RWPE2 (cell line): Measurements from ENCODE around the gene CCDC169.

Experiments used
- ATAC-seq: fragments of 200-7000 bp; cut with Tn5 transposase; 3 replicates; pipeline ENCODE4 v1.9.1; 2021; ENCODE audit warnings: low read depth
- DNase-seq: peaks from one replicate; pipeline ENCODE4 v3.0.0-alpha.2; 2020; ENCODE audit warnings: low spot score
- H3K27ac ChIP-seq: fragments of 450-650 bp; 2 replicates; pipeline ENCODE4 v1.5.1; 2017; ENCODE audit warnings: mild to moderate bottlenecking; ENCODE audit not compliant: poor library complexity, severe bottlenecking
- H3K27me3 ChIP-seq: fragments of 250-450 bp; sonication (Bioruptor Pico); 2 replicates; pipeline ENCODE4 v1.5.1; 2021; ENCODE audit warnings: mild to moderate bottlenecking, moderate library complexity; ENCODE audit not compliant: insufficient read depth, poor library complexity, severe bottlenecking
- H3K36me3 ChIP-seq: fragments of 250-450 bp; sonication (Bioruptor Pico); 2 replicates; pipeline ENCODE4 v1.5.1; 2020; ENCODE audit warnings: low read depth, mild to moderate bottlenecking, moderate library complexity
- H3K4me1 ChIP-seq: fragments of 250-450 bp; sonication (Bioruptor Pico); 2 replicates; pipeline ENCODE4 v1.5.1; 2021; ENCODE audit warnings: mild to moderate bottlenecking, moderate library complexity; ENCODE audit not compliant: insufficient read depth, poor library complexity, severe bottlenecking
- H3K4me3 ChIP-seq: fragments of 250-450 bp; sonication (Bioruptor Pico); 2 replicates; pipeline ENCODE4 v1.5.1; 2021; ENCODE audit warnings: mild to moderate bottlenecking, moderate library complexity; ENCODE audit not compliant: severe bottlenecking
- H3K9me3 ChIP-seq: fragments of 250-450 bp; sonication (Bioruptor Pico); 2 replicates; pipeline ENCODE4 v1.5.1; 2021; ENCODE audit warnings: mild to moderate bottlenecking, moderate library complexity; ENCODE audit not compliant: severe bottlenecking
- CTCF ChIP-seq: fragments of 450-650 bp; IDR thresholded peaks from one replicate; pipeline ENCODE4 v1.5.1; 2017; ENCODE audit warnings: mild to moderate bottlenecking, moderate library complexity; ENCODE audit not compliant: poor library complexity, severe bottlenecking

The CCDC169 gene

GRCh38 chr13:36219883-36220282 is 77.7 kb downstream of the CCDC169 start:
- DNase-seq (no peak), ATAC-seq (no peak)
- Histone ChIP-seq H3K27ac (no peak overlapping the region), H3K4me1 (no peaks in the 10 kb centered on the region), H3K4me3 (no peak overlapping the region), H3K9me3 (no peaks in the 10 kb centered on the region), H3K27me3 (no peaks in the 10 kb centered on the region), H3K36me3 (no peaks in the 10 kb centered on the region)
- no peak for TF ChIP-seq CTCF

- Histone ChIP-seq H3K36me3 (no peaks in the 10 kb centered on the region), H3K27ac (no peak overlapping the region), H3K4me1 (no peaks in the 10 kb centered on the region), H3K4me3 (no peak overlapping the region), H3K9me3 (no peaks in the 10 kb centered on the region), H3K27me3 (no peaks in the 10 kb centered on the region)
- no peak for TF ChIP-seq CTCF
- DNase-seq (no peak), ATAC-seq (no peak)
Observed at GRCh38 chr13:36217456-36217855, 80.2 kb downstream of the CCDC169 start.

- Histone ChIP-seq H3K4me3 (no peak within 1 kb of the TSS), H3K27me3 (no peaks in the 10 kb centered on the region), H3K27ac (no peak within 1 kb of the TSS), H3K4me1 (no peaks in the 10 kb centered on the region), H3K36me3 (no peaks in the 10 kb centered on the region), H3K9me3 (no peaks in the 10 kb centered on the region)
- DNase-seq (no peak), ATAC-seq (no peak)
- no peak for TF ChIP-seq CTCF
Observed at GRCh38 chr13:36214163-36214921, 83.3 kb downstream of the CCDC169 start, which contains the start of gene SOHLH2. SOHLH2 (minus strand) TSS chr13:36214556; CDS start chr13:36214526, 30 bp downstream.

- Histone ChIP-seq H3K27ac (no peak overlapping the region), H3K9me3 (no peaks in the 10 kb centered on the region), H3K4me3 (no peak overlapping the region), H3K4me1 (no peaks in the 10 kb centered on the region), H3K36me3 (no peaks in the 10 kb centered on the region), H3K27me3 (no peaks in the 10 kb centered on the region)
- no peak for DNase-seq
- ATAC-seq, result no peak
- TF ChIP-seq CTCF, result no peak
Observed at GRCh38 chr13:36212789-36213188, 84.8 kb downstream of the CCDC169 start.

GRCh38 chr13:36211567-36211966 is 86.0 kb downstream of the CCDC169 start:
- no peaks in the 10 kb centered on the region for H3K9me3 ChIP-seq
- H3K27ac ChIP-seq, result no peak overlapping the region
- DNase-seq, result no peak

More at GRCh38 chr13:36211567-36211966, 86.0 kb downstream of the CCDC169 start:
- no peak for ATAC-seq
- H3K27me3 ChIP-seq, result no peaks in the 10 kb centered on the region
- no peaks in the 10 kb centered on the region for H3K36me3 ChIP-seq
- no peak for TF ChIP-seq CTCF
- no peak overlapping the region for H3K4me3 ChIP-seq
- H3K4me1 ChIP-seq, result no peaks in the 10 kb centered on the region
